Measurements from ENCODE around the gene PACSIN3. TPM values are rescaled to one million over a fixed set of nuclear protein-coding genes. Genes with fewer than 3 reads are reported as not detected.

The PACSIN3 gene
- total and polyA plus RNA-seq, 2 of the 13 experiments (the other 11 are each of a cell fraction or from before 2014, with no cell fraction given), result 47.9 to 93.3 TPM

GRCh38 chr11:47177229-47177845 lies 8.9 kb downstream of the PACSIN3 start:
- peak; percentile 79 for DNase-seq (ENCODE audit: low spot score)
- ATAC-seq, result peak; percentile 48
- Histone ChIP-seq H3K27me3 (ENCODE audit: control insufficient read depth in 1 of 2, insufficient read depth in 2 of 2, low read length in 2 of 2) (no peaks in the 10 kb centered on the region; a peak in 1 of 5 replicates), H3K27ac (ENCODE audit: extremely low read length, insufficient read depth, low read length) (peak overlapping the region; percentile 84), H3K4me1 (ENCODE audit: insufficient read depth, low read length) (peaks cover 62% of the 10 kb centered on the region), H3K4me2 (ENCODE audit: low read depth, low read length) (peak overlapping the region; percentile 89), H3K9me3 (ENCODE audit: low read length) (no peaks in the 10 kb centered on the region), H4K20me1 (ENCODE audit: insufficient read depth, low read length) (0 out of 2 replicates have a peak, but pooled peaks cover 3% of the 10 kb centered on the region), H3K79me2 (ENCODE audit: insufficient read depth, low read length) (peaks cover 43% of the 10 kb centered on the region), H3K4me3 (replicated peaks in 1 of 3; ENCODE audit: insufficient read depth in 1 of 3, low read depth in 2 of 3, low read length in 3 of 3) (peak overlapping the region; percentile 65 to 75 (median 71)), H2AFZ (ENCODE audit: low read length) (no peak overlapping the region), H3K9ac (ENCODE audit: insufficient read depth, low read depth, low read length) (peak overlapping the region; percentile 93), H3K36me3 (replicated peaks in 1 of 2; ENCODE audit: control insufficient read depth in 1 of 2, insufficient read depth in 2 of 2, low read length in 2 of 2) (peaks cover 20 to 52% of the 10 kb centered on the region in 2 experiments)
- peak; percentile 75 for FAIRE-seq
- in situ Hi-C loops (cut with HindIII; ENCODE audit: extremely low pct_ligation_motif_present, low pct_unique_long_range_greater_than_20kb) (loop anchor here (5.0 kb wide), 2 partner anchors 70 to 175 kb away; partner anchors contain the start of genes ACP2 and MYBPC3), intact Hi-C loops (cut with micrococcal nuclease; ENCODE audit: unreplicated experiment) (loop anchor here (1.0 kb wide), 3 partner anchors 10 to 178 kb away; no protein-coding TSS in a partner anchor)
- ChIA-PET POLR2A (interaction anchor here (0.9 to 4.7 kb wide), 11 partner anchors 11 to 81 kb away, joined by 3 to 81 read pairs (median 6); partner anchors contain the start of genes ACP2, DDB2, NR1H3 and PACSIN3), CTCF (ENCODE audit: low intra/inter-chr PET ratio, low total read pairs) (interaction anchor here (1.6 to 3.9 kb wide), 2 partner anchors 82 to 178 kb away, joined by 13 to 27 read pairs; partner anchors contain the start of gene NR1H3)
- BruUV-seq (replicated peaks), result no TSS peak
- 10% methylated on average over 8 of the region's 21 CpGs for WGBS (ENCODE audit: low lambda C conversion rate)
- 0 out of 2 replicates have a peak, but pooled peaks have one; percentile 12 for TF ChIP-seq ONECUT2 (CRISPR knock-in tag; IDR thresholded peaks at IDR 0.05)
- no peak for TF ChIP-seq ZNF367 (CRISPR knock-in tag; IDR thresholded peaks at IDR 0.05; ENCODE audit: borderline replicate concordance)
- TF ChIP-seq, protein P1, sequence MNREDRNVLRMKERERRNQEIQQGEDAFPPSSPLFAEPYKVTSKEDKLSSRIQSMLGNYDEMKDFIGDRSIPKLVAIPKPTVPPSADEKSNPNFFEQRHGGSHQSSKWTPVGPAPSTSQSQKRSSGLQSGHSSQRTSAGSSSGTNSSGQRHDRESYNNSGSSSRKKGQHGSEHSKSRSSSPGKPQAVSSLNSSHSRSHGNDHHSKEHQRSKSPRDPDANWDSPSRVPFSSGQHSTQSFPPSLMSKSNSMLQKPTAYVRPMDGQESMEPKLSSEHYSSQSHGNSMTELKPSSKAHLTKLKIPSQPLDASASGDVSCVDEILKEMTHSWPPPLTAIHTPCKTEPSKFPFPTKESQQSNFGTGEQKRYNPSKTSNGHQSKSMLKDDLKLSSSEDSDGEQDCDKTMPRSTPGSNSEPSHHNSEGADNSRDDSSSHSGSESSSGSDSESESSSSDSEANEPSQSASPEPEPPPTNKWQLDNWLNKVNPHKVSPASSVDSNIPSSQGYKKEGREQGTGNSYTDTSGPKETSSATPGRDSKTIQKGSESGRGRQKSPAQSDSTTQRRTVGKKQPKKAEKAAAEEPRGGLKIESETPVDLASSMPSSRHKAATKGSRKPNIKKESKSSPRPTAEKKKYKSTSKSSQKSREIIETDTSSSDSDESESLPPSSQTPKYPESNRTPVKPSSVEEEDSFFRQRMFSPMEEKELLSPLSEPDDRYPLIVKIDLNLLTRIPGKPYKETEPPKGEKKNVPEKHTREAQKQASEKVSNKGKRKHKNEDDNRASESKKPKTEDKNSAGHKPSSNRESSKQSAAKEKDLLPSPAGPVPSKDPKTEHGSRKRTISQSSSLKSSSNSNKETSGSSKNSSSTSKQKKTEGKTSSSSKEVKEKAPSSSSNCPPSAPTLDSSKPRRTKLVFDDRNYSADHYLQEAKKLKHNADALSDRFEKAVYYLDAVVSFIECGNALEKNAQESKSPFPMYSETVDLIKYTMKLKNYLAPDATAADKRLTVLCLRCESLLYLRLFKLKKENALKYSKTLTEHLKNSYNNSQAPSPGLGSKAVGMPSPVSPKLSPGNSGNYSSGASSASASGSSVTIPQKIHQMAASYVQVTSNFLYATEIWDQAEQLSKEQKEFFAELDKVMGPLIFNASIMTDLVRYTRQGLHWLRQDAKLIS (CRISPR knock-in tag; IDR thresholded peaks at IDR 0.05), result 0 out of 2 replicates have a peak, but pooled peaks have one; percentile 28
- TF ChIP-seq GFI1 (CRISPR knock-in tag; IDR thresholded peaks at IDR 0.05; ENCODE audit: borderline replicate concordance), result 0 out of 2 replicates have a peak, but pooled peaks have one; percentile 2
- TF ChIP-seq ZNF12 (CRISPR knock-in tag; IDR thresholded peaks at IDR 0.05), result 0 out of 2 replicates have a peak, but pooled peaks have one; percentile 23
- TF ChIP-seq ZNF224 (CRISPR knock-in tag; IDR thresholded peaks at IDR 0.05), result 0 out of 2 replicates have a peak, but pooled peaks have one; percentile 9
- TF ChIP-seq CTCF (CRISPR knock-in tag; IDR thresholded peaks at IDR 0.05), result peak; percentile 70
- TF ChIP-seq MAX (IDR thresholded peaks at IDR 0.05), result 0 out of 2 replicates have a peak, but pooled peaks have one; percentile 11
- 0 out of 2 replicates have a peak, but pooled peaks have one; percentile 26 for TF ChIP-seq EEA1 (CRISPR knock-in tag; IDR thresholded peaks at IDR 0.05; ENCODE audit: borderline replicate concordance)
- TF ChIP-seq EP300 (IDR thresholded peaks at IDR 0.05; ENCODE audit: low read depth in 2 of 2, low read length in 2 of 2), result no peak
- TF ChIP-seq EP300 (CRISPR knock-in tag; IDR thresholded peaks at IDR 0.05; ENCODE audit: borderline replicate concordance), result no peak
- TF ChIP-seq, protein P2, sequence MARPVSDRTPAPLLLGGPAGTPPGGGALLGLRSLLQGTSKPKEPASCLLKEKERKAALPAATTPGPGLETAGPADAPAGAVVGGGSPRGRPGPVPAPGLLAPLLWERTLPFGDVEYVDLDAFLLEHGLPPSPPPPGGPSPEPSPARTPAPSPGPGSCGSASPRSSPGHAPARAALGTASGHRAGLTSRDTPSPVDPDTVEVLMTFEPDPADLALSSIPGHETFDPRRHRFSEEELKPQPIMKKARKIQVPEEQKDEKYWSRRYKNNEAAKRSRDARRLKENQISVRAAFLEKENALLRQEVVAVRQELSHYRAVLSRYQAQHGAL (CRISPR knock-in tag; IDR thresholded peaks at IDR 0.05; ENCODE audit: not compliant biosample characterization), result no peak
- TF ChIP-seq UBTF (CRISPR knock-in tag; IDR thresholded peaks at IDR 0.05), result peak; percentile 0; the same call in 1 of the 2 replicates
